ENCODE data around the gene ISM1. TPM values are rescaled to one million over a fixed set of nuclear protein-coding genes. Genes with fewer than 3 reads are reported as not detected.
"Not testable (repeated sequence)": the region's sequence is repeated elsewhere in the genome, so short reads cannot be mapped to it uniquely, and the experiment has no call there.

Gene ISM1
- total RNA-seq, 2 donors from 2014 or later: 0.24 to 1.1 TPM

- 93 to 94% methylated on average over 8 to 10 of the region's 10 CpGs for WGBS, 2 experiments (ENCODE audit: insufficient coverage in 1 of 2, insufficient read length in 1 of 2)
Observed at GRCh38 chr20:13232999-13233398, 11.9 kb downstream of the ISM1 start.

GRCh38 chr20:13234961-13235360 lies 13.9 kb downstream of the ISM1 start:
- no peak overlapping the region for H3K4me3 ChIP-seq (ENCODE audit: low read length)
- no peak for DNase-seq
- no peaks in the 10 kb centered on the region for H3K4me1 ChIP-seq (ENCODE audit: control insufficient read depth, insufficient read depth, low read length)
- no peaks in the 10 kb centered on the region for H3K4me1 Mint-ChIP-seq
- no peak overlapping the region for H3K27ac ChIP-seq (ENCODE audit: low read depth, low read length)
- H3K27me3 ChIP-seq (ENCODE audit: control insufficient read depth, insufficient read depth, low read length, poor library complexity, severe bottlenecking): no peaks in the 10 kb centered on the region
- H3K27ac Mint-ChIP-seq: no peak overlapping the region
- TF ChIP-seq CTCF (conservative IDR thresholded peaks at IDR 0.05): no peak
- H3K9me3 ChIP-seq (ENCODE audit: control insufficient read depth, low read length): no peaks in the 10 kb centered on the region
- H3K9me3 Mint-ChIP-seq: no peaks in the 10 kb centered on the region
- no peak overlapping the region for H3K9ac ChIP-seq (ENCODE audit: extremely low read depth, low read length, poor library complexity, severe bottlenecking)
- no peaks in the 10 kb centered on the region for H3K27me3 Mint-ChIP-seq (ENCODE audit: insufficient read depth)
- no peaks in the 10 kb centered on the region for H3K36me3 ChIP-seq (ENCODE audit: control insufficient read depth, insufficient read depth, low read length)
- no peak overlapping the region for H3K4me3 Mint-ChIP-seq
- 100% methylated on average over 1 of the region's 1 CpG for WGBS, 2 experiments (ENCODE audit: insufficient coverage in 1 of 2, insufficient read length in 1 of 2)
- no peaks in the 10 kb centered on the region for H3K36me3 Mint-ChIP-seq (ENCODE audit: low read depth)

More at GRCh38 chr20:13232999-13233398, 11.9 kb downstream of the ISM1 start:
- no peak overlapping the region for H3K4me3 Mint-ChIP-seq
- no peak overlapping the region for H3K27ac Mint-ChIP-seq
- no peaks in the 10 kb centered on the region for H3K36me3 Mint-ChIP-seq (ENCODE audit: low read depth)
- H3K4me3 ChIP-seq (ENCODE audit: low read length): no peak overlapping the region
- peaks cover 2% of the 10 kb centered on the region for H3K27me3 Mint-ChIP-seq (ENCODE audit: insufficient read depth)
- H3K27ac ChIP-seq (ENCODE audit: low read depth, low read length): no peak overlapping the region
- TF ChIP-seq CTCF (conservative IDR thresholded peaks at IDR 0.05): no peak
- no peaks in the 10 kb centered on the region for H3K4me1 ChIP-seq (ENCODE audit: control insufficient read depth, insufficient read depth, low read length)
- H3K27me3 ChIP-seq (ENCODE audit: control insufficient read depth, insufficient read depth, low read length, poor library complexity, severe bottlenecking): no peaks in the 10 kb centered on the region
- no peak overlapping the region for H3K9ac ChIP-seq (ENCODE audit: extremely low read depth, low read length, poor library complexity, severe bottlenecking)
- no peaks in the 10 kb centered on the region for H3K9me3 Mint-ChIP-seq
- H3K36me3 ChIP-seq (ENCODE audit: control insufficient read depth, insufficient read depth, low read length): no peaks in the 10 kb centered on the region
- DNase-seq: no peak
- no peaks in the 10 kb centered on the region for H3K4me1 Mint-ChIP-seq
- H3K9me3 ChIP-seq (ENCODE audit: control insufficient read depth, low read length): no peaks in the 10 kb centered on the region

- not testable (repeated sequence) for H3K4me3 ChIP-seq (ENCODE audit: low read length); H3K27ac Mint-ChIP-seq; H3K27me3 Mint-ChIP-seq (ENCODE audit: insufficient read depth); H3K9ac ChIP-seq (ENCODE audit: extremely low read depth, low read length, poor library complexity, severe bottlenecking); H3K36me3 Mint-ChIP-seq (ENCODE audit: low read depth); DNase-seq; H3K27me3 ChIP-seq (ENCODE audit: control insufficient read depth, insufficient read depth, low read length, poor library complexity, severe bottlenecking); H3K4me1 ChIP-seq (ENCODE audit: control insufficient read depth, insufficient read depth, low read length); H3K9me3 ChIP-seq (ENCODE audit: control insufficient read depth, low read length); H3K36me3 ChIP-seq (ENCODE audit: control insufficient read depth, insufficient read depth, low read length); H3K4me3 Mint-ChIP-seq; H3K4me1 Mint-ChIP-seq; H3K9me3 Mint-ChIP-seq; H3K27ac ChIP-seq (ENCODE audit: low read depth, low read length)
- 83 to 86% methylated on average over 2 of the region's 2 CpGs for WGBS, 2 experiments (ENCODE audit: insufficient coverage in 1 of 2, insufficient read length in 1 of 2)
Observed at GRCh38 chr20:13236360-13236759, 15.3 kb downstream of the ISM1 start.
